ENCODE measurements around the gene MYO5C. TPM values are rescaled to one million over a fixed set of nuclear protein-coding genes. Genes with fewer than 3 reads are reported as not detected.

The MYO5C gene
- total RNA-seq, 4 donors from 2014 or later = 2.6 to 12.3 (median 10.2) TPM

- Histone ChIP-seq H3K36me3 (peaks cover 0 to 27% of the 10 kb centered on the region in 2 donors), H3K9me3 (no peaks in the 10 kb centered on the region), H3K4me1 (no peaks in the 10 kb centered on the region), H3K27ac (no peak overlapping the region), H3K4me3 (no peak overlapping the region), H3K27me3 (no peaks in the 10 kb centered on the region)
- WGBS, 2 donors (ENCODE audit: low coverage in 1 of 2) = 100% methylated on average over 3 of the region's 9 CpGs; no CpG with 5 or more reads in 1 of the 2 donors
- no peak for TF ChIP-seq POLR2A (IDR thresholded peaks at IDR 0.05)
- TF ChIP-seq EP300 (IDR thresholded peaks at IDR 0.05) = no peak
- no peak for TF ChIP-seq POLR2AphosphoS5 (IDR thresholded peaks at IDR 0.05)
- no peak for TF ChIP-seq CTCF (IDR thresholded peaks at IDR 0.05)
- ATAC-seq = no peak
These were observed 18.0 kb downstream of the MYO5C start for GRCh38 chr15:52277575-52277974.

- Histone ChIP-seq H3K36me3 (peaks cover 0 to 27% of the 10 kb centered on the region in 2 donors), H3K27ac (no peak overlapping the region), H3K4me3 (no peak overlapping the region), H3K4me1 (no peaks in the 10 kb centered on the region), H3K27me3 (no peaks in the 10 kb centered on the region), H3K9me3 (no peaks in the 10 kb centered on the region)
- no peak for TF ChIP-seq POLR2AphosphoS5 (IDR thresholded peaks at IDR 0.05)
- TF ChIP-seq POLR2A (IDR thresholded peaks at IDR 0.05) = no peak
- no peak for ATAC-seq
- 88 to 90% methylated on average over 2 to 3 of the region's 7 CpGs for WGBS, 2 donors (ENCODE audit: low coverage in 1 of 2)
These were observed 19.3 kb downstream of the MYO5C start for GRCh38 chr15:52276256-52276770.

- H3K4me3 ChIP-seq = no peak overlapping the region
- TF ChIP-seq EP300 (IDR thresholded peaks at IDR 0.05) (no peak), CTCF (IDR thresholded peaks at IDR 0.05) (no peak), POLR2AphosphoS5 (IDR thresholded peaks at IDR 0.05) (no peak), POLR2A (IDR thresholded peaks at IDR 0.05) (no peak)
- no peaks in the 10 kb centered on the region for H3K27me3 ChIP-seq
- peaks cover 5 to 19% (median 13%) of the 10 kb centered on the region in 3 donors for H3K4me1 ChIP-seq
- peaks cover 0 to 7% of the 10 kb centered on the region in 2 donors for H3K36me3 ChIP-seq
- no peaks in the 10 kb centered on the region for H3K9me3 ChIP-seq
- 77 to 85% methylated on average over 5 to 9 of the region's 11 CpGs for WGBS, 2 donors (ENCODE audit: low coverage in 1 of 2)
- ATAC-seq = no peak
- peak overlapping the region in 1 of 4 donors; percentile 85 for H3K27ac ChIP-seq
These were observed 31.9 kb downstream of the MYO5C start for GRCh38 chr15:52263563-52264282.

- ATAC-seq = no peak
- H3K27me3 ChIP-seq = no peaks in the 10 kb centered on the region
- 61 to 70% methylated on average over 3 of the region's 5 CpGs for WGBS, 2 donors (ENCODE audit: low coverage in 1 of 2)
- H3K9me3 ChIP-seq = no peaks in the 10 kb centered on the region
- H3K4me1 ChIP-seq = peaks cover 5 to 23% (median 13%) of the 10 kb centered on the region in 3 donors
- no peak overlapping the region for H3K4me3 ChIP-seq
- peaks cover 0 to 4% of the 10 kb centered on the region in 2 donors for H3K36me3 ChIP-seq
- TF ChIP-seq POLR2AphosphoS5 (IDR thresholded peaks at IDR 0.05) = no peak
- TF ChIP-seq POLR2A (IDR thresholded peaks at IDR 0.05) = no peak
- no peak for TF ChIP-seq CTCF (IDR thresholded peaks at IDR 0.05)
- TF ChIP-seq EP300 (IDR thresholded peaks at IDR 0.05) = no peak
- peak overlapping the region; percentile 48 to 85 (median 81) for H3K27ac ChIP-seq
These were observed 33.2 kb downstream of the MYO5C start for GRCh38 chr15:52262364-52262763.

GRCh38 chr15:52261498-52262242 lies 33.9 kb downstream of the MYO5C start:
- peaks cover 5 to 30% (median 13%) of the 10 kb centered on the region in 3 donors for H3K4me1 ChIP-seq
- no peaks in the 10 kb centered on the region for H3K36me3 ChIP-seq
- H3K9me3 ChIP-seq = no peaks in the 10 kb centered on the region
- H3K27me3 ChIP-seq = no peaks in the 10 kb centered on the region
- WGBS, 2 donors (ENCODE audit: low coverage in 1 of 2) = 27 to 29% methylated on average over 2 to 3 of the region's 8 CpGs
- ATAC-seq = peak; percentile 91
- H3K27ac ChIP-seq = peak overlapping the region; percentile 48 to 85 (median 81)
- H3K4me3 ChIP-seq = no peak overlapping the region
- no peak for TF ChIP-seq POLR2A (IDR thresholded peaks at IDR 0.05)
- TF ChIP-seq POLR2AphosphoS5 (IDR thresholded peaks at IDR 0.05) = peak; percentile 63
- TF ChIP-seq CTCF (IDR thresholded peaks at IDR 0.05) = peak in 3 of 4 experiments; percentile 9 to 28 (median 23)
- TF ChIP-seq EP300 (IDR thresholded peaks at IDR 0.05) = no peak
